Measurements from ENCODE around the gene TRHDE.

The TRHDE gene

DNA sequence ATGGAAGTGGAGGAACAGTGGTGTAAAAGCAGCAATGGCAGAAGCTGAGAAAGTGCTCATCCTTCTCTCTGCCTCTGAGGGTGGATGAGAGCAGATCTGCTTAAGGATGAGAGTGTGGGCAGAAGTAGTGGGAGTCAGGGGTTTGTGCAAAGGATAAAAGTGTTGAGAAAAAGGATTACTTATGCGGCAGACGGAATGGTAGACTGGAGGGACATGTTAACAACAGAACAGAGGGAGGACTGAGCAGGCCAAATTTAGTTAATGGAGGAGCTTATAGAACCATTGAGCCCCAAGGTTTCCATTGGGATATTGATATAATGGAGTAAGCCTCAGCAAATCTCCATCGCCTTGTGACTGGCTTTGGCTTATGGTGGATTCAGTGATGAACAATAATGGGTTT lies 25.5 kb downstream of the TRHDE start:
- DNase-seq (ENCODE audit: extremely low read depth, low read depth) = no peak
- TF ChIP-seq, protein P1, sequence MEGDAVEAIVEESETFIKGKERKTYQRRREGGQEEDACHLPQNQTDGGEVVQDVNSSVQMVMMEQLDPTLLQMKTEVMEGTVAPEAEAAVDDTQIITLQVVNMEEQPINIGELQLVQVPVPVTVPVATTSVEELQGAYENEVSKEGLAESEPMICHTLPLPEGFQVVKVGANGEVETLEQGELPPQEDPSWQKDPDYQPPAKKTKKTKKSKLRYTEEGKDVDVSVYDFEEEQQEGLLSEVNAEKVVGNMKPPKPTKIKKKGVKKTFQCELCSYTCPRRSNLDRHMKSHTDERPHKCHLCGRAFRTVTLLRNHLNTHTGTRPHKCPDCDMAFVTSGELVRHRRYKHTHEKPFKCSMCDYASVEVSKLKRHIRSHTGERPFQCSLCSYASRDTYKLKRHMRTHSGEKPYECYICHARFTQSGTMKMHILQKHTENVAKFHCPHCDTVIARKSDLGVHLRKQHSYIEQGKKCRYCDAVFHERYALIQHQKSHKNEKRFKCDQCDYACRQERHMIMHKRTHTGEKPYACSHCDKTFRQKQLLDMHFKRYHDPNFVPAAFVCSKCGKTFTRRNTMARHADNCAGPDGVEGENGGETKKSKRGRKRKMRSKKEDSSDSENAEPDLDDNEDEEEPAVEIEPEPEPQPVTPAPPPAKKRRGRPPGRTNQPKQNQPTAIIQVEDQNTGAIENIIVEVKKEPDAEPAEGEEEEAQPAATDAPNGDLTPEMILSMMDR (IDR thresholded peaks at IDR 0.05; ENCODE audit: low read depth, low read length, missing control alignments) = no peak
- no peak overlapping the region for H3K4me3 ChIP-seq (replicated peaks; ENCODE audit: low read depth, low read length)

DNA sequence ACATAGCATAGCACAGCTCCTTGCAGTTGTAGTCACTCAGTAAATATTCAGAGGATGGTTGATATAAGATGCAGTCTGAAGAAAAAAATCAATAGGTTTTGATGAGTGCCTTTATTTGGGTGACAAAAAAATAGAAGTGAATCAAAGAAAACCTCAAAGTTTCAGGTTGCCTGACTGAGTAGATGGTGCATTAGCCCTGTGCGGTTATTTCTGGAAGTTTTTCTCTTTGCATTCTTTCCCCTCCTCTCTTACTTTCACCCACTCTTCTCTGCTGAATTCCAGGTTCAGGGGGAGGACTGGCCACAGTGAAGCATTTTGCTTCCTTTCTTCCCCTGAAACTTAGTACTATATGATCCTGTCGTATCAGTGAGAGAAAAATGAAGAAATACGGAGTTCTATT lies 28.6 kb downstream of the TRHDE start:
- H3K4me3 ChIP-seq (replicated peaks; ENCODE audit: low read depth, low read length) = no peak overlapping the region
- TF ChIP-seq, protein P1 (IDR thresholded peaks at IDR 0.05; ENCODE audit: low read depth, low read length, missing control alignments) = no peak
- no peak for DNase-seq (ENCODE audit: extremely low read depth, low read depth)

DNA sequence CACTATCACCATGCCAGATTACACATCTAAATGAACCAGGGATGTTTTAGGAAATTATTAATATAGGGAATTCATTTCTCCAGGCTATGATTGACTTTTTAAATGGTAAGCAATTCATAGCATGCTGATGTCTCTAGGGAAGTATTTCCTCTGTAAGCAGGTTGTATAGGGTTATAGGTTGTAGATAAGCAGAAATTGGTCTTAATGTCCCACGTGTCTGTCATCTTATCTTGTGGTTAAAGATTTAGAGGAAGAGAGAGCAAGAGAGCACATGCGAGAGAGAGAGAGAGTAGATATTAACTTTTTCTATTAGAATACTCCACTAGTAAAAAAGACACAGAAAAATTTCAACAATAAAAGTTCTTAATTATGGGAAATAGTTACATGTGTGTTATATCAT lies 32.6 kb downstream of the TRHDE start:
- DNase-seq (ENCODE audit: extremely low read depth, low read depth) = no peak
- H3K4me3 ChIP-seq (replicated peaks; ENCODE audit: low read depth, low read length) = no peak overlapping the region
- TF ChIP-seq, protein P1 (IDR thresholded peaks at IDR 0.05; ENCODE audit: low read depth, low read length, missing control alignments) = no peak

DNA sequence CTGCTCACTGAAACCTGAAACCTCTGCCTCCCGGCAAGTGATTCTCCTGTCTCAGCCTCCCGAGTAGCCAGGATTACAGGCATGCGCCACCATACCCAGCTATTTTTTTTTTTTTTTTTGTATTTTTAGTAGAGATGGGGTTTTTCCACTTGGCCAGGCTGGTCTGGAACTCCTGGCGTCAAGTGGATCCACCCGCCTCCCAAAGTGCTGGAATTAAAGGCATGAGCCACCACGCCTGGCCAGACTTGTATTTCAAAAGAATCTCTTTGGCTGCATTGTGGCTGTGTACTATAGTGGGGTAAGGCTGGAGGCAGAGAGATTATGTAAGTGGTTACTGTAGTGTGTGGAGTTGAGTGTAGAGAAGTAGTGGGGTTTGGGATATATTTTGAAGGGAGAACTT lies 35.1 kb downstream of the TRHDE start:
- TF ChIP-seq, protein P1 (IDR thresholded peaks at IDR 0.05; ENCODE audit: low read depth, low read length, missing control alignments) = no peak
- H3K4me3 ChIP-seq (replicated peaks; ENCODE audit: low read depth, low read length) = no peak overlapping the region
- DNase-seq (ENCODE audit: extremely low read depth, low read depth) = no peak

DNA sequence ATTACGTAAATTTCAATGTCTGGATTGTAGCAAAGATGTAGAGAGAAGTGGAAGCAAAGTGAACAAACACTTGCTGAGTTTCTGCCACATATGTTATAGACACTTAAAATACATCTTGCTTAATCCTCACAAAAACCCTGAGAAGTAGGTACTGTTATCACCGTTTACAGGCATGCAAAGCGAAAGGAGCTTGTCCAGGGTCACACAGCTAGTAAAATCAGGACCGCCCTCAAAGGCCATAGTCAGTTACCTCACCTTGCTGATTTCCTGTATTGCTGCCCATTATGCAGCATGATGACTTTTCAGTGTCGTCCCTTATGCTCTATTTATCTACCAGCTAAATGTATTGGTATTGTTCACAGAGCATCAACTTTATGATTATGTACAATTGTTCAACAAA lies 39.8 kb downstream of the TRHDE start:
- TF ChIP-seq, protein P1 (IDR thresholded peaks at IDR 0.05; ENCODE audit: low read depth, low read length, missing control alignments) = no peak
- DNase-seq (ENCODE audit: extremely low read depth, low read depth) = no peak
- H3K4me3 ChIP-seq (replicated peaks; ENCODE audit: low read depth, low read length) = no peak overlapping the region

DNA sequence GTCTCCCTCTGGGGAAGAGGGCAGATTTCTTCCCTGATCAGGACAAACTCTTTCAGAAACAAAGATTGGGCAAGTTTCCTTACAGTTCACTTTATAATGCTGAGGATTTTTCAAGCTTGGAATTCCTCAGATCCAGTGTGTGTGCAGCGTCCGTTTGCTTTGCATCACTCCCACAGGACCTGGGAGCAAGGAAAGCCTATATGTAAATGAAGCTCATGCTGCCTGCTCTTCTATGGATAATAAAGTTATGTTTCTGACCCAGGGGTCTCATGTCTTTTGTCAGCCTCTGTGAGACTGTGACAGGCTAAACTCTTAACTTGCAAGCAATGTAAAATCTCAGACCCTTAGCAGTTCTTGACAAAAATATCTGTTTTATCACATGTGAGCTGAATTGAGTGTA lies 41.6 kb downstream of the TRHDE start:
- no peak for DNase-seq (ENCODE audit: extremely low read depth, low read depth)
- no peak overlapping the region for H3K4me3 ChIP-seq (replicated peaks; ENCODE audit: low read depth, low read length)
- TF ChIP-seq, protein P1 (IDR thresholded peaks at IDR 0.05; ENCODE audit: low read depth, low read length, missing control alignments) = no peak

DNA sequence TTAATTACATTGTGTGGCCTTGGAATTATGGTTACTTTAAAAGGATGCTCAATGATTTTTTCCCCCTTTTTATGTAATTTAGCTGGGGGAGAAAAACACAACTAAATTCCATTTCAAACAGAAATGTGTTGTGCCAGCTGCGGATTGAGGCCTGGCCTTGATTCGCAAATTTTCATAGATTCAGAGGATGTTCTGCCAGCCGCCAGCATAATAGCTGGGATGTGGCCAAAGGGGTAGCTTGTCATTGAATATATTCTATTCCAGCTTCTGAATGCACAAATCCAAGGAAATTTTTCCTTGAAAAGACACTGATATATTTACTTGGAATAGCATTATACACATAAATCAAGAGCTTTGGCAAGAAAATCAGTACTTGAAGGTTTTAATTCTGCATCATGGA lies 43.7 kb downstream of the TRHDE start:
- H3K4me3 ChIP-seq (replicated peaks; ENCODE audit: low read depth, low read length) = no peak overlapping the region
- TF ChIP-seq, protein P1 (IDR thresholded peaks at IDR 0.05; ENCODE audit: low read depth, low read length, missing control alignments) = no peak
- DNase-seq (ENCODE audit: extremely low read depth, low read depth) = no peak
